Fibroblast of pulmonary artery (primary cell): ENCODE results near the gene RPS23.

Experiments
- DNase-seq: peaks from one replicate; pipeline ENCODE4 v3.0.0-alpha.2; 2010; ENCODE audit warnings: low read depth
- H3K4me3 ChIP-seq: replicated peaks from 2 replicates; pipeline ENCODE4 v1.5.1; 2011; ENCODE audit warnings: low read depth, mild to moderate bottlenecking, control low read depth, low read length, moderate library complexity
- TF ChIP-seq, protein P1 (sequence below): IDR thresholded peaks from 2 replicates; pipeline ENCODE4 v1.5.1; 2011; ENCODE audit warnings: mild to moderate bottlenecking, control low read depth, low read length, inconsistent platforms; ENCODE audit errors: missing control alignments

The RPS23 gene

GRCh38 chr5:82290908-82291307 is 12.8 kb upstream of the RPS23 start:
- no peak overlapping the region for H3K4me3 ChIP-seq
- TF ChIP-seq, protein P1, sequence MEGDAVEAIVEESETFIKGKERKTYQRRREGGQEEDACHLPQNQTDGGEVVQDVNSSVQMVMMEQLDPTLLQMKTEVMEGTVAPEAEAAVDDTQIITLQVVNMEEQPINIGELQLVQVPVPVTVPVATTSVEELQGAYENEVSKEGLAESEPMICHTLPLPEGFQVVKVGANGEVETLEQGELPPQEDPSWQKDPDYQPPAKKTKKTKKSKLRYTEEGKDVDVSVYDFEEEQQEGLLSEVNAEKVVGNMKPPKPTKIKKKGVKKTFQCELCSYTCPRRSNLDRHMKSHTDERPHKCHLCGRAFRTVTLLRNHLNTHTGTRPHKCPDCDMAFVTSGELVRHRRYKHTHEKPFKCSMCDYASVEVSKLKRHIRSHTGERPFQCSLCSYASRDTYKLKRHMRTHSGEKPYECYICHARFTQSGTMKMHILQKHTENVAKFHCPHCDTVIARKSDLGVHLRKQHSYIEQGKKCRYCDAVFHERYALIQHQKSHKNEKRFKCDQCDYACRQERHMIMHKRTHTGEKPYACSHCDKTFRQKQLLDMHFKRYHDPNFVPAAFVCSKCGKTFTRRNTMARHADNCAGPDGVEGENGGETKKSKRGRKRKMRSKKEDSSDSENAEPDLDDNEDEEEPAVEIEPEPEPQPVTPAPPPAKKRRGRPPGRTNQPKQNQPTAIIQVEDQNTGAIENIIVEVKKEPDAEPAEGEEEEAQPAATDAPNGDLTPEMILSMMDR, result no peak
- DNase-seq, result no peak

- H3K4me3 ChIP-seq, result no peak overlapping the region
- TF ChIP-seq, protein P1, result no peak
Observed at GRCh38 chr5:82290005-82290404, 11.9 kb upstream of the RPS23 start.

GRCh38 chr5:82287625-82288024 is 9.5 kb upstream of the RPS23 start:
- H3K4me3 ChIP-seq, result no peak overlapping the region
- DNase-seq, result no peak
- TF ChIP-seq, protein P1, result no peak

More at GRCh38 chr5:82290005-82290404, 11.9 kb upstream of the RPS23 start:
- DNase-seq, result no peak

DNA sequence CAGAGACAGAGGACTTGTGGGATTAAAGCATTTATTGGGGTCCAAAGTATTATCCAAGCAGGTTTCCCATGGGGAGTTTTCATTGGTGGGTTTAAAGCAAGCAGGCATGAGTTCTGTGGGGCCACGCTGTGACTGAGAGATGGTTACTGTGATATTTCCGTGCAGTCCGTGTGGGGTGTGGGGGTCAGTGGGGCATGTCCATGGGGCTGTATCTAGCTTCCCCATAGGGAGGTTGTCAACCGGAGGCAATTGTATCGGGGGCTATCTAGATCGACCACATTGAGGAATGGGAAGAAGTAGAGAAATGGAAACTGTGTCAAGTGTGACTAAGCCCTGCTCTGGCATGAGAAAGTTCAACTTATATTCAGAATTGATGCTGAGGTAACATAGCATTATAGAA is 7.1 kb upstream of the RPS23 start:
- DNase-seq, result no peak
- no peak overlapping the region for H3K4me3 ChIP-seq
- TF ChIP-seq, protein P1, result no peak

DNA sequence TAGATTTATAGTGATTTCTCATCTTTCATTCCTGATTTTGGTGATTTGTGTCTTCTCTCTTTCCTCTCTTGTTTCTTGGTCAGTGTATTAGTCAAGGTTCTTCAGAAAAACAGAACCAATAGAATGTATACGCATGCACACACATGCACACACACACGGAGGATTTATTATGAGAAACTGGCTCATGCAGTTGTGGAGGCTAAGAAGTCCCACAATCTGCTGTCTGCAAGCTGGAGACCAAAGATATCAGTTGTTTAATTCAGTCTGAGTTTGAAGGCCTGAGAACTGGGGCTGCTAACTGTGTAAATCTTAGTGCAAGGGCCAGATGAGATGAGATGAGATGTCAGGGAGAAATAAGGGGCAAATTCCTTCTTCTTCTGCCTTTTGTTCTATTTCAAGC is 5.7 kb upstream of the RPS23 start:
- H3K4me3 ChIP-seq, result no peak overlapping the region
- TF ChIP-seq, protein P1, result no peak
- no peak for DNase-seq

DNA sequence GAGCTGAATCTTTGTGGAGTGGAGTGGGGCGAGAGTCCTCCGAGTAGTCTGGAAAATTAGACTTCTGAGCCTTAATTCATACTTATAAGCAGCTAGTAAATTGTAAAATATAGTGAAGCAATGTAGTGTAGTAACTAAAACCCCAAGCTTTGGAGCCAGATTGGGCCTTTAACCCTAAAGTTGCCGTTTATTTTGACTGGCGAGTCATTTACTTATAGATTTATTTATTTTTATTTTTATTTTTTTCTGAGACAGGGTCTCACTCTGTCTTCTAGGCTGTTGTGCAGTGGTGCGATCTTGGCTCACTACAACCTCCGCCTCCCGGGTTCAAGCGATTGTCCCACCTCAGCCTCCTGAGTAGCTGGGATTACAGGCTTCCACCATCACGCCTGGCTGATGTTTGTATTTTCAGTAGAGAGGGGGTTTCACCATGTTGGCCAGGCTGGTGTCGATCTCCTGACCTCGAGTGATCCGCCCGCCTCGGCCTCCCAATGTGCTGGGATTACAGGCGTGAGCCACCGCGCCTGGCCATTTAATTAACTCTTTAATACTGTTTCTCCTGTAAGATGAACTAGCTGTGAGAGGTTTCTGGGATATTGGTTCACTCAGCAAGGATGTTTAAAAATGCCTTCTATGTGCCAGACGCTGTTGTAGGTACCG is 687 bp upstream of the RPS23 start:
- TF ChIP-seq, protein P1, result no peak
- DNase-seq, result no peak
- peak overlapping the region; percentile 63 for H3K4me3 ChIP-seq

- peak; percentile 16 for DNase-seq
- H3K4me3 ChIP-seq, result peak overlapping the region; percentile 63
Observed at GRCh38 chr5:82277613-82277986, 554 bp downstream of the RPS23 start.

More at GRCh38 chr5:82277613-82277986, 554 bp downstream of the RPS23 start:
- TF ChIP-seq, protein P1, result no peak
